Loucy (cell line): ENCODE results near the gene SPACDR.

Experiments
- CTCF ChIP-seq: fragments of 200-600 bp; sonication (generic); conservative IDR thresholded peaks from 2 replicates; pipeline ENCODE4 v1.5.1; 2014; ENCODE audit warnings: mild to moderate bottlenecking, antibody characterized with exemption, low read length
- EZH2phosphoT487 ChIP-seq: fragments of 200-600 bp; IDR thresholded peaks from 2 replicates; pipeline ENCODE4 v1.6.1; 2018; ENCODE audit warnings: antibody characterized with exemption, mild to moderate bottlenecking, moderate library complexity, borderline replicate concordance

GRCh38 chr7:100486753-100487446 is 22.8 kb upstream of the SPACDR start:
- TF ChIP-seq CTCF, result no peak
- no peak for TF ChIP-seq EZH2phosphoT487
